ENCODE measurements around the gene SCGB1A1.

GRCh38 chr11:62445314-62445740, 26.5 kb downstream of the SCGB1A1 start:
- TF ChIP-seq GATA2 (IDR thresholded peaks at IDR 0.05; ENCODE audit: low read depth, low read length): no peak
- no peak for TF ChIP-seq GATA3 (IDR thresholded peaks at IDR 0.05; ENCODE audit: low read depth, low read length)
